ENCODE measurements around the gene SH2B2. TPM values are rescaled to one million over a fixed set of nuclear protein-coding genes. Genes with fewer than 3 reads are reported as not detected.

The SH2B2 gene
- total RNA-seq, 2 experiments from 2014 or later: 0.77 to 0.95 TPM

DNA sequence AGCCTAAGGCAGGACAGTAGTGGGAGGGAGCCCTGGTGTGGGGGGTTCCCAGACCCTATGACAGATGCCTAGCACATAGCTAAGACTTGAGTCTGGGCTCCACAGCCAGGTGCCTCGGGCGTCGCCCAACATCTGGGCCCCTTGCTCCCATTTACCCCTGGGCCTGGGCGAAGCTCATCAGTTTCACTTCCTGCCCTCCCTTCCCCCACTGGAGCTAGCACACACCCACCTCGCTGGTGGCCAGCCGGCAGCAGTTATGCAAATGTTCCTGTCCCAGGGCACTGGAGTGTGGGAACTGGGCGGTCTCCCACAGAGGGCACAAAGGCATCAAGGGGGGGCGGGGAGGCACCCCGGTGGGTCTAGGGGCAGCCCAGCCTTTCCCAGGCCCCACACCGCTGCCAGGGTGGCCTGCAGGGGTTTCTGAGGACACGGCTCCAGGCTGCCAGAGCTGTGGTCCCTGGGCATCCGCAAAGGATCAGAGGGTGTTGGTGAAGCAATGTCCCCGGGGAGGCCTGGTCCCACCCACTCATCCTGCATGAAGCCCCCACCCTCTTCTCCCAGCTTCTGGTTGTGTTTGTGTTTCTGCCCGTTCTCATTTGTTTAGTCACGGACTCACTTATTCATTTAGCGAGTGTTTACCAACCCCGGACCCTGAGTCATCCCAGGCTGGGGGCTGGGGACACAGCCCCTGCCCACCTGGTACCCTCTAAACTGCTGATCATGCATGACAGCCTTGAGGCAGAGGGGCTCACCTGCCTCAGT, 20.4 kb downstream of the SH2B2 start:
- intact Hi-C loops (cut with DNase I, micrococcal nuclease): no loop called here
- CTCF ChIA-PET: interaction anchor here (0.6 kb wide), 1 partner anchor 980 kb away, joined by 4 read pairs; no protein-coding TSS in a partner anchor
- H3K4me1 Mint-ChIP-seq (ENCODE audit: low read depth): no peaks in the 10 kb centered on the region
- Histone ChIP-seq H3K4me3 (ENCODE audit: low read length) (peak overlapping the region; percentile 4), H3K27ac (ENCODE audit: low read depth in 1 of 2, low read length in 2 of 2) (no peak overlapping the region), H3K4me1 (ENCODE audit: insufficient read depth, low read length) (peaks cover 27% of the 10 kb centered on the region), H3K27me3 (ENCODE audit: control insufficient read depth in 1 of 2, insufficient read depth in 2 of 2, low read length in 2 of 2) (no peaks in the 10 kb centered on the region), H3K36me3 (ENCODE audit: insufficient read depth, low read length) (no peaks in the 10 kb centered on the region), H3K9me3 (ENCODE audit: control insufficient read depth in 1 of 2, insufficient read depth in 1 of 2, low read length in 2 of 2) (no peaks in the 10 kb centered on the region)
- no peaks in the 10 kb centered on the region for H3K36me3 Mint-ChIP-seq (ENCODE audit: low read depth)
- DNase-seq: peak in 4 of 14 experiments; percentile 18 to 64 (median 54)
- H3K27me3 Mint-ChIP-seq: no peaks in the 10 kb centered on the region
- no peak overlapping the region for H3K27ac Mint-ChIP-seq
- ATAC-seq (ENCODE audit: poor library complexity): peak; percentile 44
- no peak overlapping the region for H3K4me3 Mint-ChIP-seq
- POLR2A ChIA-PET: interaction anchor here (0.6 to 1.1 kb wide), 3 partner anchors 89 to 1964 kb away, joined by 3 to 4 read pairs (median 3); no protein-coding TSS in a partner anchor
- TF ChIP-seq, protein P1, sequence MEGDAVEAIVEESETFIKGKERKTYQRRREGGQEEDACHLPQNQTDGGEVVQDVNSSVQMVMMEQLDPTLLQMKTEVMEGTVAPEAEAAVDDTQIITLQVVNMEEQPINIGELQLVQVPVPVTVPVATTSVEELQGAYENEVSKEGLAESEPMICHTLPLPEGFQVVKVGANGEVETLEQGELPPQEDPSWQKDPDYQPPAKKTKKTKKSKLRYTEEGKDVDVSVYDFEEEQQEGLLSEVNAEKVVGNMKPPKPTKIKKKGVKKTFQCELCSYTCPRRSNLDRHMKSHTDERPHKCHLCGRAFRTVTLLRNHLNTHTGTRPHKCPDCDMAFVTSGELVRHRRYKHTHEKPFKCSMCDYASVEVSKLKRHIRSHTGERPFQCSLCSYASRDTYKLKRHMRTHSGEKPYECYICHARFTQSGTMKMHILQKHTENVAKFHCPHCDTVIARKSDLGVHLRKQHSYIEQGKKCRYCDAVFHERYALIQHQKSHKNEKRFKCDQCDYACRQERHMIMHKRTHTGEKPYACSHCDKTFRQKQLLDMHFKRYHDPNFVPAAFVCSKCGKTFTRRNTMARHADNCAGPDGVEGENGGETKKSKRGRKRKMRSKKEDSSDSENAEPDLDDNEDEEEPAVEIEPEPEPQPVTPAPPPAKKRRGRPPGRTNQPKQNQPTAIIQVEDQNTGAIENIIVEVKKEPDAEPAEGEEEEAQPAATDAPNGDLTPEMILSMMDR (IDR thresholded peaks at IDR 0.05): no peak
- H3K9me3 Mint-ChIP-seq: no peaks in the 10 kb centered on the region

DNA sequence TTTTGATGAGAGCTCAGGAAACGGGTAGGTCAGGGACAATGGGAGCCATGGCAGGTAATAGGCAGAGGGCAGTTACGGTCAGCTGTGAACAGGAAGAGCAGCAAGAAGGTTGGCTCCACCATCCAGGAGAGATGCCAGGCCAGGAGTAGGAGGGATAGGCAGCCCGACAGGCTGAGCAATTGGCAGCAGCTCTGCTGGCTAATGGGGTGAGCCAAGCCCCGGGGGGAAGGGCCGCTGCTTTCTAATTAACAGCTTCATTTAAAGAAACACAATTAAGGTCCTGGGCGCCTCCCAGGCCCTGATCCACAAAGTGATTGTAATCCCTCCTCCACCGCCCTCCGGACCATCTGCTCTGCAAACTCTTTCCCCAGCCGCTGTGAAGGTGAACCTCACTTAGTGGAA, 23.7 kb downstream of the SH2B2 start:
- Histone ChIP-seq H3K4me1 (ENCODE audit: insufficient read depth, low read length) (peaks cover 15% of the 10 kb centered on the region), H3K27me3 (ENCODE audit: control insufficient read depth in 1 of 2, insufficient read depth in 2 of 2, low read length in 2 of 2) (no peaks in the 10 kb centered on the region), H3K9me3 (ENCODE audit: control insufficient read depth in 1 of 2, insufficient read depth in 1 of 2, low read length in 2 of 2) (no peaks in the 10 kb centered on the region), H3K4me3 (ENCODE audit: low read length) (no peak overlapping the region), H3K27ac (ENCODE audit: low read depth in 1 of 2, low read length in 2 of 2) (no peak overlapping the region), H3K36me3 (ENCODE audit: insufficient read depth, low read length) (no peaks in the 10 kb centered on the region)
- H3K36me3 Mint-ChIP-seq (ENCODE audit: low read depth): no peaks in the 10 kb centered on the region
- H3K9me3 Mint-ChIP-seq: no peaks in the 10 kb centered on the region
- H3K4me1 Mint-ChIP-seq (ENCODE audit: low read depth): no peaks in the 10 kb centered on the region
- TF ChIP-seq, protein P1 (IDR thresholded peaks at IDR 0.05): no peak
- intact Hi-C loops (cut with DNase I, micrococcal nuclease): no loop called here
- no peak overlapping the region for H3K27ac Mint-ChIP-seq
- no peaks in the 10 kb centered on the region for H3K27me3 Mint-ChIP-seq
- ChIA-PET CTCF (no interaction called here), POLR2A (no interaction called here)
- no peak for ATAC-seq (ENCODE audit: poor library complexity)
- no peak overlapping the region for H3K4me3 Mint-ChIP-seq
- no peak for DNase-seq

DNA sequence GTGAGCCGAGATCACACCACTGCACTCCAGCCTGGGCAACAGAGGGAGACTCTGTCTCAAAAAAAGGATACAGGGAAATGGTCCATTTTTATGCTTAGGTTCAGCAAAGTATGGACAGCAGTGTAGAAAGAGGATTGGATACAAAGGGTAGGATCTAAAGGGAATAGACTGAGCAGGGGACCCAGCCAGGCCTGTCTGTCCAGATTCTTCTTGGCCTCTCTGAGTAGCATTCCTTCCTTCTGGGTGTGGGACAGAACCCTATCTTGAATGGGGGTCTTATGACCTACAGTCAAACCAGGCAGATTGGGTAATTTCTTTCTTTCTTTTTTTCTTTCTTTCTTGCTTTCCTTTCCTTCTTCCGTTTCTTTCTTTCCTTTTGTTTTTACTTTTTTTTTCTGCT, 25.6 kb downstream of the SH2B2 start:
- ATAC-seq (ENCODE audit: poor library complexity): no peak
- ChIA-PET CTCF (no interaction called here), POLR2A (no interaction called here)
- Mint-ChIP-seq H3K4me1 (ENCODE audit: low read depth) (no peaks in the 10 kb centered on the region), H3K9me3 (no peaks in the 10 kb centered on the region), H3K27ac (no peak overlapping the region), H3K4me3 (no peak overlapping the region), H3K36me3 (ENCODE audit: low read depth) (no peaks in the 10 kb centered on the region), H3K27me3 (no peaks in the 10 kb centered on the region)
- Histone ChIP-seq H3K27me3 (ENCODE audit: control insufficient read depth in 1 of 2, insufficient read depth in 2 of 2, low read length in 2 of 2) (no peaks in the 10 kb centered on the region), H3K27ac (ENCODE audit: low read depth in 1 of 2, low read length in 2 of 2) (no peak overlapping the region), H3K4me3 (ENCODE audit: low read length) (no peak overlapping the region), H3K4me1 (ENCODE audit: insufficient read depth, low read length) (peaks cover 4% of the 10 kb centered on the region), H3K9me3 (ENCODE audit: control insufficient read depth in 1 of 2, insufficient read depth in 1 of 2, low read length in 2 of 2) (no peaks in the 10 kb centered on the region), H3K36me3 (ENCODE audit: insufficient read depth, low read length) (no peaks in the 10 kb centered on the region)
- TF ChIP-seq, protein P1 (IDR thresholded peaks at IDR 0.05): no peak
- DNase-seq: no peak
- intact Hi-C loops (cut with DNase I, micrococcal nuclease): no loop called here
